Sciatic nerve (tissue), 2 donors: ENCODE results near the gene MUC5B. TPM values are rescaled to one million over a fixed set of nuclear protein-coding genes. Genes with fewer than 3 reads are reported as not detected.

ENCODE experiments used
- ATAC-seq: fragments of 200-7000 bp; cut with Tn5 transposase; one replicate; pipeline ENCODE4 v1.9.1; 2020; ENCODE audit warnings: mild to moderate bottlenecking, moderate library complexity
- DNase-seq: peaks from one replicate; pipeline ENCODE4 v3.0.0-alpha.2; 2020; ENCODE audit warnings: low spot score
- intact Hi-C: fragments of 100-400 bp; cut with DNase I; formaldehyde crosslinking; loops from one replicate; pipeline ENCODE4 v1.14.2; 2022
- total RNA-seq: library from RNA; stranded (reverse); fragmentation: NEBNext Ultra II Directional; extraction: Animal tissue kit (Norgen Biotek cat#: 25700); gene quantifications from one replicate; pipeline ENCODE4 v1.2.1, GENCODE V29; 2021
- donor health status: DM: no; HTN: no; CAD: no.
- donor health status: DM: no; HTN: no; CAD: no.

Gene MUC5B
- total RNA-seq, 1 donor from 2014 or later, result 0.71 TPM

GRCh38 chr11:1288426-1289151, 65.7 kb downstream of the MUC5B start:
- intact Hi-C loops, result no loop called here

GRCh38 chr11:1289211-1289935, 66.5 kb downstream of the MUC5B start:
- peak; percentile 51 for DNase-seq
- intact Hi-C loops, result no loop called here
- no peak for ATAC-seq

More at GRCh38 chr11:1288426-1289151, 65.7 kb downstream of the MUC5B start:
- no peak for DNase-seq
- ATAC-seq, result no peak

- intact Hi-C loops, result no loop called here
- peak; percentile 55 for DNase-seq
- no peak for ATAC-seq
Measured at GRCh38 chr11:1290052-1291040, 67.5 kb downstream of the MUC5B start.

- DNase-seq (peak; percentile 50), ATAC-seq (no peak)
- intact Hi-C loops, result no loop called here
Measured at GRCh38 chr11:1291295-1292017, 68.6 kb downstream of the MUC5B start.

- no peak for ATAC-seq
- intact Hi-C loops, result no loop called here
- DNase-seq, result peak; percentile 32
Measured at GRCh38 chr11:1292018-1292643, 69.3 kb downstream of the MUC5B start.

GRCh38 chr11:1292644-1293618, 70.1 kb downstream of the MUC5B start:
- ATAC-seq, result no peak
- intact Hi-C loops, result no loop called here
- peak; percentile 53 for DNase-seq

GRCh38 chr11:1293619-1294015, 70.8 kb downstream of the MUC5B start:
- peak; percentile 48 for ATAC-seq

GRCh38 chr11:1295086-1295485, 72.2 kb downstream of the MUC5B start:
- DNase-seq (peak; percentile 39), ATAC-seq (no peak)
- intact Hi-C loops, result no loop called here

More at GRCh38 chr11:1293619-1294015, 70.8 kb downstream of the MUC5B start:
- DNase-seq, result peak; percentile 56
- intact Hi-C loops, result no loop called here

GRCh38 chr11:1295591-1295990, 72.7 kb downstream of the MUC5B start:
- intact Hi-C loops, result no loop called here
- DNase-seq, result peak; percentile 40
- no peak for ATAC-seq

- intact Hi-C loops, result no loop called here
- DNase-seq, result peak; percentile 53
- ATAC-seq, result no peak
Measured at GRCh38 chr11:1296287-1296686, 73.4 kb downstream of the MUC5B start.

- peak; percentile 48 for DNase-seq
- intact Hi-C loops, result no loop called here
- no peak for ATAC-seq
Measured at GRCh38 chr11:1297011-1297575, 74.2 kb downstream of the MUC5B start.

GRCh38 chr11:1297576-1298473, 75.0 kb downstream of the MUC5B start:
- intact Hi-C loops, result no loop called here

GRCh38 chr11:1298695-1299492, 76.0 kb downstream of the MUC5B start:
- intact Hi-C loops, result no loop called here
- DNase-seq (peak; percentile 89), ATAC-seq (peak; percentile 95)

More at GRCh38 chr11:1297576-1298473, 75.0 kb downstream of the MUC5B start:
- no peak for ATAC-seq
- DNase-seq, result peak; percentile 59

- DNase-seq (peak; percentile 58), ATAC-seq (no peak)
- intact Hi-C loops, result no loop called here
Measured at GRCh38 chr11:1299621-1300020, 76.8 kb downstream of the MUC5B start.

- intact Hi-C loops, result no loop called here
- peak; percentile 6 for DNase-seq
- no peak for ATAC-seq
Measured at GRCh38 chr11:1300121-1300520, 77.3 kb downstream of the MUC5B start.
